T-cell (primary cell): ENCODE results near the gene CCDC88C. TPM values are rescaled to one million over a fixed set of nuclear protein-coding genes. Genes with fewer than 3 reads are reported as not detected.

Experiments used
- ATAC-seq, 4 experiments: fragments of 200-7000 bp in 3 of 4; fragments of 150-1000 bp in 1 of 4; cut with Tn5 transposase; replicated peaks in 1 of 4; 1 replicate in 3 of 4; 2 replicates in 1 of 4; pipeline ENCODE4 v1.10.0; 2021; ENCODE audit warnings: moderate library complexity in 3 of 4, mild to moderate bottlenecking in 2 of 4, moderate number of reproducible peaks in 1 of 4
- CTCF ChIA-PET, 2 donors: fragments of 300-600 bp; sonication (Branson Sonifier 250); formaldehyde crosslinking; loops; one replicate each; lab custom pipeline; 2022; ENCODE audit warnings: antibody characterized with exemption in 2 of 2; lab: Charles Lee
- POLR2A ChIA-PET, 2 donors: fragments of 300-600 bp; sonication (Branson Sonifier 250); formaldehyde crosslinking; loops; one replicate each; lab custom pipeline; 2022; ENCODE audit warnings: antibody characterized with exemption in 2 of 2; lab: Charles Lee
- DNase-seq, 35 experiments: peaks; one replicate each; pipeline versions ENCODE4 v3.0.0 to v3.0.0-alpha.2; 2013 to 2023
- H3K27ac ChIP-seq: one replicate; pipeline ENCODE4 v1.5.1; 2013; ENCODE audit warnings: low read length
- H3K27me3 ChIP-seq, 2 experiments: replicated peaks in 1 of 2; 1 replicate in 1 of 2; 2 replicates in 1 of 2; pipeline versions ENCODE4 v1.6.1 to v1.7.0; 2013; ENCODE audit warnings: low read length in 1 of 2, mixed read lengths in 1 of 2; ENCODE audit not compliant: control insufficient read depth in 2 of 2, insufficient read depth in 2 of 2; ENCODE audit errors: extremely low read depth in 1 of 2
- H3K36me3 ChIP-seq, 2 donors: 1 replicate in 1 of 2; 2 replicates in 1 of 2; pipeline versions ENCODE4 v1.6.1 to v1.7.0; 2013; ENCODE audit warnings: low read length in 1 of 2; ENCODE audit not compliant: control insufficient read depth in 2 of 2, insufficient read depth in 1 of 2; ENCODE audit errors: extremely low read depth in 1 of 2
- H3K4me1 ChIP-seq, 2 experiments: 1 replicate in 1 of 2; 2 replicates in 1 of 2; pipeline versions ENCODE4 v1.6.1 to v1.7.0; 2013; ENCODE audit warnings: low read length in 2 of 2, mixed read lengths in 1 of 2; ENCODE audit not compliant: insufficient read depth in 2 of 2, control insufficient read depth in 1 of 2; ENCODE audit errors: extremely low read depth in 1 of 2
- H3K4me3 ChIP-seq, 2 donors: 1 replicate in 1 of 2; 2 replicates in 1 of 2; pipeline versions ENCODE4 v1.5.1 to v1.7.0; 2013; ENCODE audit warnings: mild to moderate bottlenecking in 2 of 2, low read length in 1 of 2, moderate library complexity in 1 of 2; ENCODE audit not compliant: control insufficient read depth in 1 of 2; ENCODE audit errors: extremely low read depth in 1 of 2
- H3K9me3 ChIP-seq: 2 replicates; pipeline ENCODE4 v1.7.0; 2013
- H3K27ac Mint-ChIP-seq, 2 donors: one replicate each; pipeline ENCODE4 v1.8.0; 2020 to 2021; ENCODE audit warnings: mild to moderate bottlenecking in 2 of 2, mixed read lengths in 2 of 2
- H3K27me3 Mint-ChIP-seq, 2 donors: one replicate each; pipeline ENCODE4 v1.8.0; 2021 to 2022; ENCODE audit warnings: mixed read lengths in 2 of 2
- H3K36me3 Mint-ChIP-seq: one replicate; pipeline ENCODE4 v1.8.0; 2021; ENCODE audit warnings: mixed read lengths
- H3K4me1 Mint-ChIP-seq, 3 donors: one replicate each; pipeline ENCODE4 v1.8.0; 2020 to 2022; ENCODE audit warnings: mixed read lengths in 3 of 3, mild to moderate bottlenecking in 1 of 3
- H3K4me3 Mint-ChIP-seq, 3 donors: one replicate each; pipeline ENCODE4 v1.8.0; 2020 to 2022; ENCODE audit warnings: mild to moderate bottlenecking in 3 of 3, mixed read lengths in 3 of 3, moderate library complexity in 3 of 3
- H3K9me3 Mint-ChIP-seq, 3 donors: one replicate each; pipeline ENCODE4 v1.8.0; 2020 to 2022; ENCODE audit warnings: mixed read lengths in 3 of 3
- WGBS: methylation state at CpG from one replicate; pipeline ENCODE4 v1.1.5; 2013; ENCODE audit warnings: missing lambda C conversion rate; ENCODE audit not compliant: insufficient coverage; 5-methylcytosine and 5-hydroxymethylcytosine counted together
- total RNA-seq, 35 experiments: library from RNA in 6 of 35; stranded (reverse) in 6 of 35; fragments of 120-200 nt in 1 of 35; gene quantifications; one replicate each; pipeline versions ENCODE4 v1.2.1 to v1.2.4 and lab custom pipeline; 2013 to 2026

Gene CCDC88C
- total RNA-seq, 5 donors from 2014 or later (not counting 1 experiment from before 2014, with no cell fraction given): 260 to 368 (median 275) TPM

- Mint-ChIP-seq H3K27me3 (no peaks in the 10 kb centered on the region), H3K27ac (peak overlapping the region in 1 of 2 donors; percentile 39), H3K9me3 (no peaks in the 10 kb centered on the region), H3K4me1 (peaks cover 4 to 9% (median 7%) of the 10 kb centered on the region in 3 donors), H3K4me3 (no peak overlapping the region), H3K36me3 (peaks cover 73% of the 10 kb centered on the region)
- peaks cover 43 to 97% of the 10 kb centered on the region in 2 donors for H3K36me3 ChIP-seq
- POLR2A ChIA-PET: no interaction called here
- 95% methylated on average over 13 of the region's 17 CpGs for WGBS
- no peaks in the 10 kb centered on the region for H3K9me3 ChIP-seq
- ATAC-seq (no peak), DNase-seq (no peak)
- H3K27me3 ChIP-seq: no peaks in the 10 kb centered on the region
- CTCF ChIA-PET: no interaction called here
- peaks cover 0 to 9% of the 10 kb centered on the region in 2 experiments for H3K4me1 ChIP-seq
- no peak overlapping the region for H3K4me3 ChIP-seq
- no peak overlapping the region for H3K27ac ChIP-seq
Observed at GRCh38 chr14:91295276-91295845, 122.3 kb downstream of the CCDC88C start.

- Mint-ChIP-seq H3K27me3 (no peaks in the 10 kb centered on the region), H3K9me3 (no peaks in the 10 kb centered on the region), H3K36me3 (peaks cover 74% of the 10 kb centered on the region), H3K27ac (peak overlapping the region; percentile 52 to 72), H3K4me1 (peaks cover 4 to 9% (median 7%) of the 10 kb centered on the region in 3 donors), H3K4me3 (no peak overlapping the region)
- Histone ChIP-seq H3K4me3 (no peak overlapping the region), H3K27me3 (no peaks in the 10 kb centered on the region), H3K27ac (peak overlapping the region; percentile 16), H3K9me3 (no peaks in the 10 kb centered on the region), H3K4me1 (peaks cover 0 to 9% of the 10 kb centered on the region in 2 experiments), H3K36me3 (peaks cover 51 to 97% of the 10 kb centered on the region in 2 donors)
- CTCF ChIA-PET: interaction anchor here in 1 of 2 donors (0.5 kb wide), 1 partner anchor 24 kb away, joined by 6 read pairs; no protein-coding TSS in a partner anchor
- POLR2A ChIA-PET: interaction anchor here in 1 of 2 donors (0.8 kb wide), 1 partner anchor 14 kb away, joined by 3 read pairs; no protein-coding TSS in a partner anchor
- no peak for DNase-seq
- WGBS: 95% methylated on average over 7 of the region's 7 CpGs
- ATAC-seq: no peak
Observed at GRCh38 chr14:91294153-91294552, 123.5 kb downstream of the CCDC88C start.

- Mint-ChIP-seq H3K4me3 (no peak overlapping the region), H3K4me1 (peaks cover 4 to 9% (median 7%) of the 10 kb centered on the region in 3 donors), H3K36me3 (peaks cover 70% of the 10 kb centered on the region), H3K27me3 (no peaks in the 10 kb centered on the region), H3K9me3 (no peaks in the 10 kb centered on the region), H3K27ac (peak overlapping the region; percentile 67 to 72)
- Histone ChIP-seq H3K4me3 (no peak overlapping the region), H3K9me3 (no peaks in the 10 kb centered on the region), H3K27me3 (no peaks in the 10 kb centered on the region), H3K4me1 (peaks cover 0 to 9% of the 10 kb centered on the region in 2 experiments), H3K36me3 (peaks cover 50 to 95% of the 10 kb centered on the region in 2 donors), H3K27ac (peak overlapping the region; percentile 56)
- DNase-seq (no peak), ATAC-seq (no peak)
- WGBS: 21% methylated on average over 6 of the region's 12 CpGs
- ChIA-PET POLR2A (interaction anchor here in 1 of 2 donors (0.7 to 0.8 kb wide), 2 partner anchors 24 to 229 kb away, joined by 3 to 6 read pairs; no protein-coding TSS in a partner anchor), CTCF (interaction anchor here in 1 of 2 donors (0.6 kb wide), 1 partner anchor 331 kb away, joined by 4 read pairs; no protein-coding TSS in a partner anchor)
Observed at GRCh38 chr14:91293281-91293680, 124.3 kb downstream of the CCDC88C start.

- Mint-ChIP-seq H3K4me1 (peaks cover 4 to 9% (median 7%) of the 10 kb centered on the region in 3 donors), H3K4me3 (no peak overlapping the region), H3K9me3 (no peaks in the 10 kb centered on the region), H3K27me3 (no peaks in the 10 kb centered on the region), H3K36me3 (peaks cover 70% of the 10 kb centered on the region), H3K27ac (peak overlapping the region; percentile 53 to 80)
- ChIA-PET CTCF (no interaction called here), POLR2A (interaction anchor here in 1 of 2 donors (0.8 kb wide), 1 partner anchor 23 kb away, joined by 6 read pairs; no protein-coding TSS in a partner anchor)
- no peak for ATAC-seq
- WGBS: 80% methylated on average over 15 of the region's 15 CpGs
- peaks cover 0 to 9% of the 10 kb centered on the region in 2 experiments for H3K4me1 ChIP-seq
- H3K36me3 ChIP-seq: peaks cover 47 to 98% of the 10 kb centered on the region in 2 donors
- H3K27ac ChIP-seq: no peak overlapping the region
- no peak overlapping the region for H3K4me3 ChIP-seq
- no peak for DNase-seq
- H3K27me3 ChIP-seq: no peaks in the 10 kb centered on the region
- H3K9me3 ChIP-seq: no peaks in the 10 kb centered on the region
Observed at GRCh38 chr14:91292491-91292890, 125.1 kb downstream of the CCDC88C start.

GRCh38 chr14:91291786-91292405 is 125.7 kb downstream of the CCDC88C start:
- no peak overlapping the region for H3K27ac ChIP-seq
- DNase-seq (no peak), ATAC-seq (no peak)
- Mint-ChIP-seq H3K27ac (peak overlapping the region in 1 of 2 donors; percentile 80), H3K36me3 (peaks cover 65% of the 10 kb centered on the region), H3K4me1 (peaks cover 4 to 9% (median 7%) of the 10 kb centered on the region in 3 donors), H3K9me3 (no peaks in the 10 kb centered on the region), H3K27me3 (no peaks in the 10 kb centered on the region), H3K4me3 (no peak overlapping the region)
- 96% methylated on average over 21 of the region's 21 CpGs for WGBS
- no peaks in the 10 kb centered on the region for H3K9me3 ChIP-seq
- H3K4me1 ChIP-seq: peaks cover 0 to 9% of the 10 kb centered on the region in 2 experiments
- peaks cover 41 to 98% of the 10 kb centered on the region in 2 donors for H3K36me3 ChIP-seq
- ChIA-PET POLR2A (no interaction called here), CTCF (interaction anchor here in 1 of 2 donors (0.9 kb wide), 1 partner anchor 119 kb away, joined by 3 read pairs; no protein-coding TSS in a partner anchor)
- no peaks in the 10 kb centered on the region for H3K27me3 ChIP-seq
- H3K4me3 ChIP-seq: no peak overlapping the region

GRCh38 chr14:91290986-91291385 is 126.6 kb downstream of the CCDC88C start:
- WGBS: 94% methylated on average over 7 of the region's 10 CpGs

More at GRCh38 chr14:91290986-91291385, 126.6 kb downstream of the CCDC88C start:
- Histone ChIP-seq H3K4me1 (peaks cover 0 to 14% of the 10 kb centered on the region in 2 experiments), H3K27ac (no peak overlapping the region), H3K9me3 (no peaks in the 10 kb centered on the region), H3K36me3 (peaks cover 39 to 98% of the 10 kb centered on the region in 2 donors), H3K27me3 (no peaks in the 10 kb centered on the region), H3K4me3 (no peak overlapping the region)
- Mint-ChIP-seq H3K4me1 (peaks cover 12 to 16% (median 12%) of the 10 kb centered on the region in 3 donors), H3K36me3 (peaks cover 62% of the 10 kb centered on the region), H3K4me3 (no peak overlapping the region), H3K9me3 (no peaks in the 10 kb centered on the region), H3K27ac (peak overlapping the region in 1 of 2 donors; percentile 52), H3K27me3 (no peaks in the 10 kb centered on the region)
- POLR2A ChIA-PET: interaction anchor here in 1 of 2 donors (0.6 kb wide), 2 partner anchors 122 to 1793 kb away, joined by 3 to 4 read pairs; no protein-coding TSS in a partner anchor
- DNase-seq: no peak
- no peak for ATAC-seq
- CTCF ChIA-PET: interaction anchor here (0.8 to 1.7 kb wide), 3 partner anchors 48 to 115 kb away, joined by 3 to 4 read pairs (median 4); no protein-coding TSS in a partner anchor
